Astrocyte (in vitro differentiated cells and primary cell): ENCODE measurements around the gene PGP. TPM values are rescaled to one million over a fixed set of nuclear protein-coding genes. Genes with fewer than 3 reads are reported as not detected.

Experiments
- DNase-seq: peaks from one replicate; pipeline ENCODE4 v3.0.0-alpha.2; 2010; ENCODE audit warnings: low read depth
- FAIRE-seq: peaks from 2 replicates; lab custom pipeline; 2011; peaks lifted over from hg19 to GRCh38; lab: Jason Lieb, UNC
- H2AFZ ChIP-seq: 2 replicates; pipeline ENCODE4 v1.6.0; 2012; ENCODE audit warnings: low read depth, low read length, inconsistent platforms
- H3K27ac ChIP-seq: 2 replicates; pipeline ENCODE4 v1.5.1; 2011; ENCODE audit warnings: low read depth, low read length, inconsistent platforms
- H3K27me3 ChIP-seq: 2 replicates; pipeline ENCODE4 v1.6.0; 2011; ENCODE audit warnings: low read length, inconsistent platforms; ENCODE audit not compliant: insufficient read depth
- H3K36me3 ChIP-seq: 2 replicates; pipeline ENCODE4 v1.5.1; 2011; ENCODE audit warnings: low read length, inconsistent platforms; ENCODE audit not compliant: insufficient read depth
- H3K4me1 ChIP-seq: 2 replicates; pipeline ENCODE4 v1.5.1; 2011; ENCODE audit warnings: low read length, inconsistent platforms; ENCODE audit not compliant: insufficient read depth
- H3K4me2 ChIP-seq: 2 replicates; pipeline ENCODE4 v1.6.0; 2012; ENCODE audit warnings: low read length, inconsistent platforms
- H3K4me3 ChIP-seq: 2 replicates; pipeline ENCODE4 v1.5.1; 2011; ENCODE audit warnings: low read depth, mild to moderate bottlenecking, low read length, inconsistent platforms; ENCODE audit not compliant: insufficient read depth
- H3K79me2 ChIP-seq: 2 replicates; pipeline ENCODE4 v1.6.0; 2012; ENCODE audit warnings: mild to moderate bottlenecking, low read length, inconsistent platforms; ENCODE audit not compliant: insufficient read depth
- H3K9ac ChIP-seq: 2 replicates; pipeline ENCODE4 v1.6.0; 2012; ENCODE audit warnings: mild to moderate bottlenecking, low read length, inconsistent platforms
- H3K9me3 ChIP-seq: 2 replicates; pipeline ENCODE4 v1.5.1; 2012; ENCODE audit warnings: low read depth, mild to moderate bottlenecking, low read length, inconsistent platforms; ENCODE audit not compliant: insufficient read depth
- H4K20me1 ChIP-seq: 2 replicates; pipeline ENCODE4 v1.6.0; 2012; ENCODE audit warnings: low read length, inconsistent platforms; ENCODE audit not compliant: insufficient read depth
- H3K27ac Mint-ChIP-seq: one replicate; pipeline ENCODE4 v1.8.0; 2021; ENCODE audit warnings: mild to moderate bottlenecking, mixed read lengths; ENCODE audit not compliant: unreplicated experiment
- H3K27me3 Mint-ChIP-seq: one replicate; pipeline ENCODE4 v1.8.0; 2021; ENCODE audit warnings: low read depth, mixed read lengths; ENCODE audit not compliant: unreplicated experiment
- H3K36me3 Mint-ChIP-seq: one replicate; pipeline ENCODE4 v1.8.0; 2021; ENCODE audit warnings: low read depth, mixed read lengths; ENCODE audit not compliant: unreplicated experiment
- H3K4me1 Mint-ChIP-seq: one replicate; pipeline ENCODE4 v1.8.0; 2021; ENCODE audit warnings: low read depth, mixed read lengths; ENCODE audit not compliant: unreplicated experiment
- H3K4me3 Mint-ChIP-seq: one replicate; pipeline ENCODE4 v1.8.0; 2021; ENCODE audit warnings: mild to moderate bottlenecking, moderate library complexity, mixed read lengths; ENCODE audit not compliant: unreplicated experiment
- H3K9me3 Mint-ChIP-seq: one replicate; pipeline ENCODE4 v1.8.0; 2021; ENCODE audit warnings: mild to moderate bottlenecking, mixed read lengths; ENCODE audit not compliant: unreplicated experiment
- CTCF ChIP-seq: IDR thresholded peaks from 2 replicates; pipeline ENCODE4 v1.5.1; 2011; ENCODE audit warnings: low read depth, mild to moderate bottlenecking, inconsistent platforms, low read length, moderate library complexity; ENCODE audit not compliant: insufficient read depth
- EZH2 ChIP-seq: IDR thresholded peaks from 2 replicates; pipeline ENCODE4 v1.6.1; 2012; ENCODE audit warnings: mild to moderate bottlenecking, low read length, inconsistent platforms; ENCODE audit not compliant: insufficient read depth
- total RNA-seq: library from RNA; stranded (reverse); gene quantifications from 2 replicates; pipeline ENCODE4 v1.2.1, GENCODE V29; 2021

PGP gene
- total RNA-seq, 1 donor from 2014 or later = 21.1 TPM

DNA sequence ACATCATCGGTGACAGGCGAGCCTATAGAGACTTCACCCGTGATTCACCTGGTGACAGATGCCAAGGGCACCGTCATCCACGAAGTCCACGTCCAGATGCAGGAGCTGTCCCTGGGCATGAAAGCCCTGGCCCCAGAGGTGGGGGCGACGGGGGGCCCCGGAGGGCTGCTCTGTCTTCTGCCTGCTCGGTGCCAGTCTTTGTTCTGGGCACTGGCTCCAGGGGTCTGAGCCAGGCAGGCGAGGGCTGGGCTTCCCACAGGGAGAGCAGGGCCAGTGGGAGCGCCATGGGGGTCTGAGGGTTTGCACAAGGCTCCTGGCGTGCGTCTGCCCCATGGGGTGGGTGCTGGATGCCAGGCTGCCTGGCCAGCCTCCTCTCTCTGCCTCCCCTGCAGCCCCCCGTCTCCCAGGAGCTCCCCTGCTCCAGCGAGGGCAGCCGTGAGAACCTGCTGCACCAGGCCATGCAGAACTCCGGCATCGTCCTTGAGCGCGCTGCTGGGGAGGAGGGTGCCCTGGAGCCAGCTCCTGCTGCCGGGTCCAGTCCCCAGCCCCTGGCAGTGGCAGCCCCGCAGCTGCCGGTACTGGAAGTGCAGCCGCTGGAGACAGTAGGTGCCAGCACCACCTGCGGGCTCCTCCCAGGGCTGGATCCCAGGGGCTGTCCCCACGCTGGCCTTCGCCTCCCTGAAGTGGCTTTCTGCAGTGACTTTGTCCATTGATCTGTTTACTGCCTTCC is 18.6 kb upstream of the PGP start:
- no peak for FAIRE-seq
- Histone ChIP-seq H4K20me1 (peaks cover 49% of the 10 kb centered on the region), H3K79me2 (peaks cover 9% of the 10 kb centered on the region), H3K36me3 (peaks cover 4% of the 10 kb centered on the region), H3K27ac (no peak overlapping the region), H3K4me2 (no peak overlapping the region), H3K9me3 (no peaks in the 10 kb centered on the region), H3K4me3 (no peak overlapping the region), H3K9ac (no peak overlapping the region), H3K27me3 (peaks cover 4% of the 10 kb centered on the region), H3K4me1 (peaks cover 10% of the 10 kb centered on the region), H2AFZ (no peak overlapping the region)
- no peak overlapping the region for H3K4me3 Mint-ChIP-seq
- DNase-seq = no peak
- H3K36me3 Mint-ChIP-seq = peaks cover 2% of the 10 kb centered on the region
- no peaks in the 10 kb centered on the region for H3K27me3 Mint-ChIP-seq
- TF ChIP-seq EZH2 = no peak
- TF ChIP-seq CTCF = no peak
- H3K4me1 Mint-ChIP-seq = no peaks in the 10 kb centered on the region
- no peak overlapping the region for H3K27ac Mint-ChIP-seq
- no peaks in the 10 kb centered on the region for H3K9me3 Mint-ChIP-seq

- Mint-ChIP-seq H3K27ac (no peak overlapping the region), H3K4me3 (no peak overlapping the region), H3K36me3 (peaks cover 2% of the 10 kb centered on the region), H3K4me1 (no peaks in the 10 kb centered on the region), H3K9me3 (no peaks in the 10 kb centered on the region), H3K27me3 (no peaks in the 10 kb centered on the region)
- Histone ChIP-seq H3K4me3 (no peak overlapping the region), H3K9ac (no peak overlapping the region), H3K79me2 (peaks cover 15% of the 10 kb centered on the region), H3K9me3 (no peaks in the 10 kb centered on the region), H2AFZ (no peak overlapping the region), H3K36me3 (peaks cover 4% of the 10 kb centered on the region), H3K27me3 (no peaks in the 10 kb centered on the region), H4K20me1 (peaks cover 56% of the 10 kb centered on the region), H3K27ac (no peak overlapping the region), H3K4me2 (no peak overlapping the region), H3K4me1 (peaks cover 10% of the 10 kb centered on the region)
- no peak for TF ChIP-seq CTCF
- no peak for TF ChIP-seq EZH2
- DNase-seq (no peak), FAIRE-seq (no peak)
Observed at GRCh38 chr16:2232094-2232990, 17.7 kb upstream of the PGP start.
